Activated CD4-positive, alpha-beta T cell treated with anti-CD3 and anti-CD28 coated beads, Interleukin-2, amount 50 U/mL, for 4 hours (primary cell): ENCODE data around the gene KRTAP10-10.

Experiments used
- DNase-seq, 2 experiments: peaks; one replicate each; pipeline ENCODE4 v3.0.0-alpha.2; 2020

KRTAP10-10 gene

GRCh38 chr21:44686000-44686781, 49.0 kb downstream of the KRTAP10-10 start:
- DNase-seq = no peak

- no peak for DNase-seq
These were observed 49.8 kb downstream of the KRTAP10-10 start for GRCh38 chr21:44686843-44687561.

GRCh38 chr21:44687671-44688070, 50.5 kb downstream of the KRTAP10-10 start:
- DNase-seq = no peak
